Measurements from ENCODE around the gene PPM1K. TPM values are rescaled to one million over a fixed set of nuclear protein-coding genes. Genes with fewer than 3 reads are reported as not detected.

The PPM1K gene
- total and polyA plus RNA-seq, 12 donors, result 4.1 to 53.5 (median 23.6) TPM

- intact Hi-C loops (cut with DNase I), result no loop called here
- H3K27me3 ChIP-seq, result no peaks in the 10 kb centered on the region
- WGBS, 4 donors, result 44 to 64% (median 52%) methylated on average over 1 of the region's 1 CpG
Observed at GRCh38 chr4:88308587-88308986, 24.2 kb upstream of the PPM1K start.

GRCh38 chr4:88297725-88298454 lies 13.5 kb upstream of the PPM1K start:
- Histone ChIP-seq H3K4me3 (no peak overlapping the region), H3K27me3 (no peaks in the 10 kb centered on the region), H3K27ac (no peak overlapping the region), H3K9me3 (replicated peaks in 1 of 3) (no peaks in the 10 kb centered on the region), H3K36me3 (replicated peaks in 1 of 2) (no peaks in the 10 kb centered on the region), H3K4me1 (replicated peaks in 1 of 2) (no peaks in the 10 kb centered on the region)
- intact Hi-C loops (cut with DNase I), result loop anchor here in 1 of 2 donors (10.0 kb wide), 1 partner anchor 157 kb away; the partner anchor contains the start of gene HERC5
- 60 to 72% (median 67%) methylated on average over 5 to 6 of the region's 6 CpGs for WGBS, 4 donors
- DNase-seq, result no peak
- TF ChIP-seq POLR2A (IDR thresholded peaks at IDR 0.05) (no peak), CTCF (IDR thresholded peaks at IDR 0.05) (no peak)

More at GRCh38 chr4:88308587-88308986, 24.2 kb upstream of the PPM1K start:
- H3K4me1 ChIP-seq (replicated peaks in 1 of 2), result no peaks in the 10 kb centered on the region
- H3K27ac ChIP-seq, result no peak overlapping the region
- no peak overlapping the region for H3K4me3 ChIP-seq
- H3K9me3 ChIP-seq (replicated peaks in 1 of 3), result peaks cover 0 to 6% (median 0%) of the 10 kb centered on the region in 3 donors
- H3K36me3 ChIP-seq (replicated peaks in 1 of 2), result no peaks in the 10 kb centered on the region
- no peak for TF ChIP-seq POLR2A (IDR thresholded peaks at IDR 0.05)
- no peak for TF ChIP-seq CTCF (IDR thresholded peaks at IDR 0.05)
- DNase-seq, result no peak

- WGBS, 4 donors, result 91 to 100% (median 93%) methylated on average over 1 of the region's 1 CpG
- Histone ChIP-seq H3K9me3 (replicated peaks in 1 of 3) (no peaks in the 10 kb centered on the region), H3K27ac (no peak overlapping the region), H3K4me3 (no peak overlapping the region), H3K27me3 (no peaks in the 10 kb centered on the region), H3K36me3 (replicated peaks in 1 of 2) (no peaks in the 10 kb centered on the region), H3K4me1 (replicated peaks in 1 of 2) (no peaks in the 10 kb centered on the region)
- intact Hi-C loops (cut with DNase I), result loop anchor here in 1 of 2 donors (10.0 kb wide), 1 partner anchor 158 kb away; the partner anchor contains the start of gene HERC5
- TF ChIP-seq CTCF (IDR thresholded peaks at IDR 0.05), result no peak
- TF ChIP-seq POLR2A (IDR thresholded peaks at IDR 0.05), result no peak
- no peak for DNase-seq
Observed at GRCh38 chr4:88297212-88297516, 12.8 kb upstream of the PPM1K start.

- Histone ChIP-seq H3K27me3 (no peaks in the 10 kb centered on the region), H3K36me3 (replicated peaks in 1 of 2) (no peaks in the 10 kb centered on the region), H3K9me3 (replicated peaks in 1 of 3) (no peaks in the 10 kb centered on the region), H3K4me3 (no peak overlapping the region), H3K4me1 (replicated peaks in 1 of 2) (no peaks in the 10 kb centered on the region), H3K27ac (no peak overlapping the region)
- WGBS, 4 donors, result 90 to 100% (median 97%) methylated on average over 2 to 5 of the region's 5 CpGs
- no peak for DNase-seq
- intact Hi-C loops (cut with DNase I), result loop anchor here in 1 of 2 donors (10.0 kb wide), 1 partner anchor 158 kb away; the partner anchor contains the start of gene HERC5
- TF ChIP-seq POLR2A (IDR thresholded peaks at IDR 0.05), result no peak
- no peak for TF ChIP-seq CTCF (IDR thresholded peaks at IDR 0.05)
Observed at GRCh38 chr4:88296413-88297211, 12.3 kb upstream of the PPM1K start.
